Femur (tissue), 1 donor: ENCODE results near the gene MAD2L1BP.
"Not testable (repeated sequence)": the region's sequence is repeated elsewhere in the genome, so short reads cannot be mapped to it uniquely, and the experiment has no call there.

ENCODE experiments used
- DNase-seq: peaks from one replicate; pipeline ENCODE4 v3.0.0-alpha.2; 2017

MAD2L1BP gene

GRCh38 chr6:43627008-43627825 is 8.4 kb upstream of the MAD2L1BP start:
- peak; percentile 81 for DNase-seq

GRCh38 chr6:43628393-43629103 is 7.1 kb upstream of the MAD2L1BP start:
- peak; percentile 69 for DNase-seq

- peak; percentile 99 for DNase-seq
Measured at GRCh38 chr6:43629104-43629504, 6.5 kb upstream of the MAD2L1BP start, which contains the start of gene GTPBP2. TSS of gene GTPBP2 (minus strand) at chr6:43629264. CDS start at chr6:43629162, 102 bp downstream.

GRCh38 chr6:43629505-43630300 is 5.9 kb upstream of the MAD2L1BP start:
- DNase-seq: peak; percentile 99

GRCh38 chr6:43630980-43631619 is 4.5 kb upstream of the MAD2L1BP start:
- DNase-seq: no peak

- DNase-seq: not testable (repeated sequence)
Measured at GRCh38 chr6:43633002-43633401, 2.6 kb upstream of the MAD2L1BP start.

- DNase-seq: no peak
Measured at GRCh38 chr6:43634702-43635303, 837 bp upstream of the MAD2L1BP start.

GRCh38 chr6:43636308-43636659 is 644 bp downstream of the MAD2L1BP start:
- DNase-seq: no peak

- DNase-seq: no peak
Measured at GRCh38 chr6:43639984-43640800, 4.6 kb downstream of the MAD2L1BP start.

GRCh38 chr6:43644940-43645612 is 9.4 kb downstream of the MAD2L1BP start, which contains the start of gene RSPH9:
TSS of gene RSPH9 (plus strand) at chr6:43645036. CDS start at chr6:43645099, 63 bp downstream.
- DNase-seq: peak; percentile 87

GRCh38 chr6:43645613-43645964 is 9.9 kb downstream of the MAD2L1BP start:
- no peak for DNase-seq

- DNase-seq: no peak
Measured at GRCh38 chr6:43647613-43648012, 12.0 kb downstream of the MAD2L1BP start.

- no peak for DNase-seq
Measured at GRCh38 chr6:43648248-43648647, 12.6 kb downstream of the MAD2L1BP start.

- DNase-seq: not testable (repeated sequence)
Measured at GRCh38 chr6:43652822-43653221, 17.2 kb downstream of the MAD2L1BP start.

- DNase-seq: no peak
Measured at GRCh38 chr6:43657221-43657802, 21.7 kb downstream of the MAD2L1BP start.

- no peak for DNase-seq
Measured at GRCh38 chr6:43658161-43658560, 22.5 kb downstream of the MAD2L1BP start.

GRCh38 chr6:43662948-43663347 is 27.3 kb downstream of the MAD2L1BP start:
- not testable (repeated sequence) for DNase-seq

- DNase-seq: no peak
Measured at GRCh38 chr6:43665376-43665775, 29.7 kb downstream of the MAD2L1BP start.

- DNase-seq: no peak
Measured at GRCh38 chr6:43666196-43666920, 30.7 kb downstream of the MAD2L1BP start.
